K562 (cell line): Measurements from ENCODE around the gene SIGLEC7. TPM values are rescaled to one million over a fixed set of nuclear protein-coding genes. Genes with fewer than 3 reads are reported as not detected.

Experiments
- ATAC-seq: fragments of 200-7000 bp; cut with Tn5 transposase; 3 replicates; pipeline ENCODE4 v1.9.1; 2020; ENCODE audit warnings: moderate library complexity
- BruUV-seq: library from RNA; stranded (reverse); fragments of 400-500 nt; replicated peaks from 2 replicates; lab custom pipeline; 2021; lab: Mats Ljungman, UMichigan
- CTCF ChIA-PET: fragments of 300-600 bp; formaldehyde crosslinking; extraction: SDS; loops from one replicate; lab custom pipeline; 2021; ENCODE audit warnings: low intra/inter-chr PET ratio; lab: Yijun Ruan, JAX
- POLR2A ChIA-PET: fragments of 300-600, 350-650 bp; sonication (Branson Sonifier 250); formaldehyde crosslinking; extraction: SDS; loops from one replicate; lab custom pipeline; 2021; ENCODE audit warnings: antibody characterized with exemption, inconsistent platforms; lab: Yijun Ruan, JAX
- DNase-seq, 4 experiments: peaks; one replicate each; pipeline versions ENCODE4 v3.0.0 to v3.0.0-alpha.2; 2011 to 2018; ENCODE audit warnings: low spot score in 3 of 4, mixed read lengths in 3 of 4; ENCODE audit errors: extremely low read depth in 1 of 4
- FAIRE-seq: peaks from 2 replicates; lab custom pipeline; 2011; peaks lifted over from hg19 to GRCh38; lab: Jason Lieb, UNC
- H2AFZ ChIP-seq: 2 replicates; pipeline ENCODE4 v1.6.0; 2011; ENCODE audit warnings: low read depth, low read length, control low read depth, inconsistent platforms
- H3K27ac ChIP-seq: fragments of 200-600 bp; 3 replicates; pipeline ENCODE4 v1.8.0; 2011; ENCODE audit warnings: low read depth, mild to moderate bottlenecking, control low read depth, inconsistent platforms, low read length, moderate library complexity, mixed read lengths; ENCODE audit errors: extremely low read depth
- H3K27me3 ChIP-seq, 2 experiments: fragments of 300-600 bp in 1 of 2; 2 replicates in 1 of 2; 3 replicates in 1 of 2; pipeline versions ENCODE4 v1.6.0 to v1.8.0; 2011; ENCODE audit warnings: inconsistent platforms in 2 of 2, low read length in 2 of 2, mild to moderate bottlenecking in 1 of 2, mixed read lengths in 1 of 2, moderate library complexity in 1 of 2; ENCODE audit not compliant: control insufficient read depth in 2 of 2, insufficient read depth in 2 of 2
- H3K36me3 ChIP-seq: fragments of 300-600 bp; 3 replicates; pipeline ENCODE4 v1.8.0; 2011; ENCODE audit warnings: mild to moderate bottlenecking, low read length, inconsistent platforms; ENCODE audit not compliant: control insufficient read depth, insufficient read depth
- H3K4me1 ChIP-seq, 2 experiments: fragments of 200-600 bp in 1 of 2; replicated peaks in 1 of 2; 2 replicates in 1 of 2; 3 replicates in 1 of 2; pipeline versions ENCODE4 v1.5.1 to v1.8.0; 2011; ENCODE audit warnings: inconsistent platforms in 2 of 2, low read length in 2 of 2, mild to moderate bottlenecking in 1 of 2, mixed read lengths in 1 of 2, moderate library complexity in 1 of 2; ENCODE audit not compliant: control insufficient read depth in 2 of 2, insufficient read depth in 2 of 2
- H3K4me2 ChIP-seq: 2 replicates; pipeline ENCODE4 v1.6.1; 2011; ENCODE audit warnings: low read length, control low read depth, inconsistent platforms, mixed read lengths; ENCODE audit not compliant: insufficient read depth
- H3K4me3 ChIP-seq: fragments of 200-600 bp; sonication (generic), shearing (Covaris generic); 2 replicates; pipeline ENCODE4 v1.5.1; 2016; ENCODE audit warnings: control low read depth, inconsistent platforms
- H3K79me2 ChIP-seq: fragments of 200-600 bp; 3 replicates; pipeline ENCODE4 v1.8.0; 2011; ENCODE audit warnings: low read length, inconsistent platforms; ENCODE audit not compliant: control insufficient read depth, insufficient read depth
- H3K9ac ChIP-seq, 2 experiments: 2 replicates each; pipeline versions ENCODE4 v1.6.0 to v1.6.1; 2011; ENCODE audit warnings: low read depth in 2 of 2, low read length in 2 of 2, control low read depth in 1 of 2, inconsistent platforms in 1 of 2, mild to moderate bottlenecking in 1 of 2, mixed read lengths in 1 of 2; ENCODE audit not compliant: insufficient read depth in 1 of 2
- H3K9me1 ChIP-seq: one replicate; pipeline ENCODE4 v1.6.0; 2011; ENCODE audit warnings: inconsistent platforms, mild to moderate bottlenecking, low read length, moderate library complexity; ENCODE audit not compliant: control insufficient read depth, insufficient read depth
- H3K9me3 ChIP-seq: replicated peaks from 2 replicates; pipeline ENCODE4 v1.5.1; 2011; ENCODE audit warnings: low read depth, low read length, inconsistent platforms; ENCODE audit not compliant: control insufficient read depth, insufficient read depth
- H4K20me1 ChIP-seq: replicated peaks from 2 replicates; pipeline ENCODE4 v1.6.1; 2011; ENCODE audit warnings: low read length, inconsistent platforms, mixed read lengths; ENCODE audit not compliant: control insufficient read depth, insufficient read depth
- ATF3 ChIP-seq, 2 experiments: fragments of 450-650 bp in 1 of 2; sonication (generic) in 1 of 2; formaldehyde crosslinking in 1 of 2; IDR thresholded peaks in 1 of 2; conservative IDR thresholded peaks in 1 of 2; 2 replicates each; pipeline versions ENCODE4 v1.6.1 to v1.8.1; 2016 to 2023; ENCODE audit warnings: mild to moderate bottlenecking in 2 of 2, moderate library complexity in 2 of 2, inconsistent platforms in 1 of 2, missing genetic modification reagents in 1 of 2
- ATF7 ChIP-seq: fragments of 450-650 bp; IDR thresholded peaks from 2 replicates; pipeline ENCODE4 v1.7.1; 2014; ENCODE audit warnings: mild to moderate bottlenecking, moderate library complexity
- JUN ChIP-seq, 2 experiments: sonication (generic) in 1 of 2; formaldehyde crosslinking in 1 of 2; IDR thresholded peaks; 2 replicates each; pipeline versions ENCODE4 v1.6.1 to v1.8.0; 2012 to 2022; ENCODE audit warnings: borderline replicate concordance in 2 of 2, mild to moderate bottlenecking in 2 of 2, improper control_type of control experiment in 1 of 2, low read depth in 1 of 2, low read length in 1 of 2, missing genetic modification reagents in 1 of 2
- JUND ChIP-seq, 2 experiments: IDR thresholded peaks; 2 replicates in 1 of 2; 3 replicates in 1 of 2; pipeline ENCODE4 v1.6.1; 2011; ENCODE audit warnings: borderline replicate concordance in 2 of 2, low read depth in 2 of 2, low read length in 2 of 2, improper control_type of control experiment in 1 of 2, missing biosample characterization in 1 of 2, missing genetic modification characterization in 1 of 2, missing genetic modification reagents in 1 of 2
- SAFB ChIP-seq: fragments of 200-400 bp; formaldehyde crosslinking; IDR thresholded peaks from 2 replicates; pipeline ENCODE4 v1.6.1; 2017; ENCODE audit warnings: low read depth, low read length, borderline replicate concordance
- SREBF1 ChIP-seq: fragments of 150-350 bp; IDR thresholded peaks from 2 replicates; pipeline ENCODE4 v1.6.1; 2014; ENCODE audit warnings: antibody characterized with exemption, low read depth, low read length, borderline replicate concordance
- WGBS: fragments of 100-300 bp; shearing (Covaris generic); methylation state at CpG from one replicate; pipeline ENCODE4 v1.1.6; 2016; ENCODE audit warnings: low coverage, mixed read lengths; ENCODE audit not compliant: insufficient coverage; ENCODE audit errors: missing lambda C conversion rate; 5-methylcytosine and 5-hydroxymethylcytosine counted together
- in situ Hi-C: fragments of 300-500 bp; cut with MboI; formaldehyde crosslinking; loops from 4 replicates; pipeline ENCODE4 v1.15.0; 2018; ENCODE audit warnings: inconsistent platforms, mixed read lengths
- intact Hi-C: fragments of 100-400 bp; cut with micrococcal nuclease; formaldehyde crosslinking; loops from 2 replicates; pipeline ENCODE4 v1.14.2; 2022
- polyA plus RNA-seq, 8 experiments: library from polyadenylated mRNA; depleted of rRNA in 4 of 8; stranded (reverse) in 5 of 8; unstranded in 3 of 8; fragments of >200 nt; fragmentation: Nextera tagmentation in 2 of 8; fragmentation: Illumina TruSeq in 1 of 8; extraction: Ambion mirVana in 2 of 8; extraction: Trizol in 1 of 8; gene quantifications; 2 replicates each; pipeline versions ENCODE4 v1.2.1 to v1.2.3, GENCODE V29; 2011 to 2014; ENCODE audit warnings: inconsistent platforms in 1 of 8, missing spikeins in 1 of 8
- total RNA-seq, 7 experiments: library from RNA; depleted of rRNA in 6 of 7; stranded (reverse); fragments of >200 nt in 6 of 7; fragmentation: Illumina TruSeq in 2 of 7; extraction: Trizol in 2 of 7; gene quantifications; 2 replicates each; pipeline versions ENCODE4 v1.2.1 to v1.2.3, GENCODE V29; 2011 to 2021; ENCODE audit warnings: low replicate concordance in 1 of 7

The SIGLEC7 gene
- total and polyA plus RNA-seq, 9 of the 15 experiments (the other 6 are each of a cell fraction or from before 2014, with no cell fraction given) = 0.10 to 0.12 TPM; not detected in 7

GRCh38 chr19:51159656-51160055 lies 17.6 kb downstream of the SIGLEC7 start:
- peaks cover 0 to 9% of the 10 kb centered on the region in 2 experiments; a peak in 2 of 5 replicates for H3K4me1 ChIP-seq
- no peak overlapping the region for H3K9ac ChIP-seq
- no peaks in the 10 kb centered on the region for H3K9me1 ChIP-seq
- H4K20me1 ChIP-seq = no peaks in the 10 kb centered on the region; the same call in 1 of the 2 replicates
- no peaks in the 10 kb centered on the region for H3K36me3 ChIP-seq
- no peak overlapping the region for H3K4me3 ChIP-seq
- 38% methylated on average over 4 of the region's 4 CpGs for WGBS
- in situ Hi-C loops = loop anchor here (5.0 to 25.0 kb wide), 2 partner anchors 98 to 503 kb away; no protein-coding TSS in a partner anchor
- POLR2A ChIA-PET = interaction anchor here (1.1 kb wide), 1 partner anchor 12 kb away, joined by 3 read pairs; no protein-coding TSS in a partner anchor
- no peak overlapping the region for H3K4me2 ChIP-seq
- H3K79me2 ChIP-seq = no peaks in the 10 kb centered on the region
- BruUV-seq = no TSS peak
- no peaks in the 10 kb centered on the region for H3K9me3 ChIP-seq
- TF ChIP-seq JUND (IDR thresholded peaks at IDR 0.05; ENCODE audit: borderline replicate concordance, low read depth, low read length) (peak; percentile 71), JUND (tag; IDR thresholded peaks at IDR 0.05; ENCODE audit: borderline replicate concordance, low read depth, low read length) (peak; percentile 86), SAFB (no peak), JUN (IDR thresholded peaks at IDR 0.05; ENCODE audit: borderline replicate concordance, low read depth, low read length) (peak; percentile 19; the same call in 1 of the 2 replicates), JUN (CRISPR knock-in tag; IDR thresholded peaks at IDR 0.05; ENCODE audit: borderline replicate concordance) (no peak), SREBF1 (no peak), ATF3 (IDR thresholded peaks at IDR 0.05) (peak; percentile 93), ATF3 (CRISPR knock-in tag; conservative IDR thresholded peaks at IDR 0.05) (no peak), ATF7 (peak; percentile 90)
- FAIRE-seq (no peak), DNase-seq (no peak), ATAC-seq (no peak)
- intact Hi-C loops = loop anchor here (10.0 kb wide), 1 partner anchor 495 kb away; no protein-coding TSS in a partner anchor
- no peak overlapping the region for H3K27ac ChIP-seq
- peaks cover 2 to 9% of the 10 kb centered on the region in 2 experiments; a peak in 2 of 5 replicates for H3K27me3 ChIP-seq
- CTCF ChIA-PET = interaction anchor here (1.4 to 2.1 kb wide), 3 partner anchors 10 to 100 kb away, joined by 4 to 34 read pairs (median 13); no protein-coding TSS in a partner anchor
- H2AFZ ChIP-seq = no peak overlapping the region
